Lung (tissue), 12 donors: ENCODE results near the gene RPL7A. TPM values are rescaled to one million over a fixed set of nuclear protein-coding genes. Genes with fewer than 3 reads are reported as not detected.
"Not testable (repeated sequence)": the region's sequence is repeated elsewhere in the genome, so short reads cannot be mapped to it uniquely, and the experiment has no call there.

ENCODE experiments used
- ATAC-seq: fragments of 200-7000 bp; cut with Tn5 transposase; one replicate; pipeline ENCODE4 v1.9.1; 2020; ENCODE audit warnings: moderate number of reproducible peaks; ENCODE audit not compliant: insufficient read depth, low FRiP score
- DNase-seq, 3 donors: peaks; one replicate each; pipeline ENCODE4 v3.0.0-alpha.2; 2013 to 2017
- H3K27ac ChIP-seq, 2 donors: one replicate each; pipeline ENCODE4 v1.5.1; 2013; ENCODE audit warnings: mild to moderate bottlenecking in 2 of 2, moderate library complexity in 2 of 2, control low read depth in 1 of 2, inconsistent platforms in 1 of 2, low read depth in 1 of 2, low read length in 1 of 2
- H3K27me3 ChIP-seq, 3 donors: one replicate each; pipeline ENCODE4 v1.5.1; 2013; ENCODE audit warnings: low read length in 2 of 3; ENCODE audit not compliant: control insufficient read depth in 3 of 3, insufficient read depth in 3 of 3
- H3K36me3 ChIP-seq, 4 donors: one replicate each; pipeline ENCODE4 v1.5.1; 2013; ENCODE audit warnings: low read length in 4 of 4, mild to moderate bottlenecking in 1 of 4, moderate library complexity in 1 of 4; ENCODE audit not compliant: control insufficient read depth in 4 of 4, insufficient read depth in 4 of 4
- H3K4me1 ChIP-seq, 5 donors: one replicate each; pipeline ENCODE4 v1.5.1; 2013; ENCODE audit warnings: low read length in 5 of 5, mild to moderate bottlenecking in 2 of 5, moderate library complexity in 1 of 5; ENCODE audit not compliant: control insufficient read depth in 5 of 5, insufficient read depth in 5 of 5
- H3K4me3 ChIP-seq: one replicate; pipeline ENCODE4 v1.5.1; 2013; ENCODE audit warnings: mild to moderate bottlenecking, control low read depth, moderate library complexity
- H3K9ac ChIP-seq, 2 donors: one replicate each; pipeline ENCODE4 v1.5.1; 2013; ENCODE audit warnings: low read length in 2 of 2, control low read depth in 1 of 2; ENCODE audit not compliant: insufficient read depth in 1 of 2
- H3K9me3 ChIP-seq, 4 donors: one replicate each; pipeline ENCODE4 v1.5.1; 2013; ENCODE audit warnings: low read length in 3 of 4, mild to moderate bottlenecking in 1 of 4, moderate library complexity in 1 of 4; ENCODE audit not compliant: control insufficient read depth in 4 of 4, insufficient read depth in 3 of 4
- WGBS, 2 donors: extraction: QIAGEN DNeasy Blood & Tissue Kit; methylation state at CpG; one replicate each; pipeline ENCODE4 v1.1.7; 2013; 5-methylcytosine and 5-hydroxymethylcytosine counted together
- polyA plus RNA-seq, 2 donors: library from polyadenylated mRNA; stranded (reverse); fragments of 200-250 nt; gene quantifications; one replicate each; pipeline ENCODE4 v1.2.1, GENCODE V29; 2013
- total RNA-seq, 2 donors: library from RNA; depleted of rRNA in 1 of 2; stranded (reverse); fragments of >200 nt in 1 of 2; gene quantifications; one replicate each; pipeline ENCODE4 v1.2.1, GENCODE V29; 2014 to 2021
- TF ChIP-seq, protein P1 (sequence below): IDR thresholded peaks from 2 replicates; pipeline ENCODE4 v1.5.1; 2012; ENCODE audit warnings: mild to moderate bottlenecking; ENCODE audit errors: control extremely low read depth, extremely low read depth
- donor health status: control.
- donor health status: control.
- donor health status: Bipolar disorder and iron deficiency.
- donor health status: healthy.
- donor health status: DM: yes; HTN: yes; CAD: no.

The RPL7A gene
- total and polyA plus RNA-seq, 4 donors: 1,412 to 3,573 (median 2,118) TPM

DNA sequence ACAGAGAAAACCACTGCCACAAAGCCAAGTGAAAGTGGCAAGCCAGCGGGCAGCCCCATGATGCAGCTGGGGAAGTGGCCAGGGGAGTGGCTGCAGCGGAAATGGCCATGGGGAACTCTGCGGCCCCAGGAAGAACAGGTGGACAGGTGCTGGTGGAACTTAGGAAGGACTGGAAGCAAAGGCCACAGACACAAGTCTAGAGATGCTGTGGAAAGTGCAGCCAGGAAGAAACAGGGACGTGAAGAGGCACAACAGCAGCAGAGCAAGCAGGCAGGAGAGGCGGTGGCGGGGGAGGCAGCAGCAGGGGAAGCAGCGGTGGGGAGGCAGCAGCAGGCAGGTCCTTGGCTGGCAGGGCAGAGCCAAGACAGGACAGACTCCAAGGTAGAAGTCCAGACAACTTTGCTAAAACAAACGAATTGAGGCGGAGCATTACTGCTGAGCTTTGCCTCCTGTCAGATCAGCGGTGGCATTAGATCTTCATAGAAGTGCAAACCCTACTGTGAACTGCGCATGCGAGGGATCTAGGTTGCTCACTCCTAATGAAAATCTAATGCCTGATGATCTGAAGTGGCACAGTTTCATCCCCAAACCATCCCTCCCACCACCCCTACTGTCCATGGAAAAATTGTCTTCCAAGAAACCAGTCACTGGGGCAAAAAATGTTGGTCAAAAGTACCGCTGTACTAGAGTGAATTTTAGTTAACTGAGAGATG is 23.9 kb upstream of the RPL7A start:
- DNase-seq (no peak), ATAC-seq (no peak)
- Histone ChIP-seq H3K9ac (no peak overlapping the region), H3K27me3 (no peaks in the 10 kb centered on the region), H3K27ac (no peak overlapping the region), H3K9me3 (peaks cover 0 to 3% (median 0%) of the 10 kb centered on the region in 4 donors), H3K4me3 (no peak overlapping the region), H3K36me3 (no peaks in the 10 kb centered on the region), H3K4me1 (no peaks in the 10 kb centered on the region)
- WGBS, 2 donors: 86 to 88% methylated on average over 13 of the region's 13 CpGs
- TF ChIP-seq, protein P1, sequence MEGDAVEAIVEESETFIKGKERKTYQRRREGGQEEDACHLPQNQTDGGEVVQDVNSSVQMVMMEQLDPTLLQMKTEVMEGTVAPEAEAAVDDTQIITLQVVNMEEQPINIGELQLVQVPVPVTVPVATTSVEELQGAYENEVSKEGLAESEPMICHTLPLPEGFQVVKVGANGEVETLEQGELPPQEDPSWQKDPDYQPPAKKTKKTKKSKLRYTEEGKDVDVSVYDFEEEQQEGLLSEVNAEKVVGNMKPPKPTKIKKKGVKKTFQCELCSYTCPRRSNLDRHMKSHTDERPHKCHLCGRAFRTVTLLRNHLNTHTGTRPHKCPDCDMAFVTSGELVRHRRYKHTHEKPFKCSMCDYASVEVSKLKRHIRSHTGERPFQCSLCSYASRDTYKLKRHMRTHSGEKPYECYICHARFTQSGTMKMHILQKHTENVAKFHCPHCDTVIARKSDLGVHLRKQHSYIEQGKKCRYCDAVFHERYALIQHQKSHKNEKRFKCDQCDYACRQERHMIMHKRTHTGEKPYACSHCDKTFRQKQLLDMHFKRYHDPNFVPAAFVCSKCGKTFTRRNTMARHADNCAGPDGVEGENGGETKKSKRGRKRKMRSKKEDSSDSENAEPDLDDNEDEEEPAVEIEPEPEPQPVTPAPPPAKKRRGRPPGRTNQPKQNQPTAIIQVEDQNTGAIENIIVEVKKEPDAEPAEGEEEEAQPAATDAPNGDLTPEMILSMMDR: no peak

DNA sequence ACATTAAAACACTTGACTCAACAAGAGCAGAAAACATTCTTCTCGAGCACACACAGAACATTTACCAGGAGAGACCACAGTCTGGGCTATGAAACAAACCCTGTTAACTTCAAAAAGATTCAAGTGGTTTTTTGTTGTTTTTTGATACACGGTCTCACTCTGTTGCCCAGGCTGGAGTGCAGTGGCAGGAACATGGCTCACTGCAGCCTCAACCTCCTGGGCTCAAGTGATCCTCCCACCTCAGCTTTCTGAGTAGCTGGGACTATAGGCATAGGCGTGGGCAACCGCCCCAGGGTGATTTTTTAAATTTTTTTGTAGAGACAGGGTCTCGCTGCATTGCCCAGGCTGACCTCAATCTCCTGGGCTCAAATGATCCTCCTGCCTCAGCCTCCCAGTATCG is 21.0 kb upstream of the RPL7A start:
- H3K9me3 ChIP-seq, H3K27me3 ChIP-seq, DNase-seq, H3K27ac ChIP-seq, H3K4me3 ChIP-seq, ATAC-seq, H3K9ac ChIP-seq, H3K4me1 ChIP-seq: not testable (repeated sequence)
- 76 to 88% methylated on average over 6 of the region's 6 CpGs for WGBS, 2 donors
- H3K36me3 ChIP-seq: peaks cover 0 to 15% (median 8%) of the 10 kb centered on the region in 4 donors

DNA sequence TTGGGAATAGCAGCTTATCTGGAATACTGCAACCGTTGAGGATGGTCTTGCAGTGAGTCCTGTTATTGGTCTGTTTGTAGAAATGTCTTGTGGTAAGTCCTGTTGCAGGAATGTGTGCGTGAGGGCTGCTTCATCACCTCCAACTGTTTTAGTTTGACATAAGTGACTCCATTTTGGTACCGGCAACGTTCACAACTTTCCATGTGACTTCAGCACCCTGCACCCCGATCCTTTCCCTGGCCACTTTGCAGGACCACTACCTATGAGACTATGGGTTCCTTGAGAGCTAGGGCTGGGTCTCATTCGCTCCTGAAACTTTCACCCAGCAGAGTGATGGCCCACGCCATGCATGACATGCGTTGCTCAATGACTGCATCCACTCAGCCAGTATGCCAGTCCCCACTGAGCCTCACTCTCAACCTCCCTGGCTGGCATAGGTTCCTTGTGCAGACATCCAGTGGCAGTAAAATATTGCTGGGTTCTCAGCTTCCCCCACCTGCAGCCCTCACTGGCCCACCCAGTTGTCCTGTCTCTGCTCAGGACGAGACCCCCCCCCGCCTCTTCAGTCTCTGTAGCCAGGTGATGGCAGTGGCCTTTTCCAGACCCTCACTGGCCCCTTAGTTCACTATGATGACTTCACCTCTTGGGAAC is 20.1 kb upstream of the RPL7A start:
- WGBS, 2 donors: 91 to 95% methylated on average over 10 of the region's 10 CpGs
- H3K9ac ChIP-seq: no peak overlapping the region
- H3K9me3 ChIP-seq: peaks cover 0 to 2% (median 0%) of the 10 kb centered on the region in 4 donors
- no peaks in the 10 kb centered on the region for H3K27me3 ChIP-seq
- no peak overlapping the region for H3K4me3 ChIP-seq
- H3K36me3 ChIP-seq: peaks cover 2 to 24% (median 13%) of the 10 kb centered on the region in 4 donors
- TF ChIP-seq, protein P1: no peak
- DNase-seq (no peak), ATAC-seq (no peak)
- no peak overlapping the region for H3K27ac ChIP-seq
- no peaks in the 10 kb centered on the region for H3K4me1 ChIP-seq

DNA sequence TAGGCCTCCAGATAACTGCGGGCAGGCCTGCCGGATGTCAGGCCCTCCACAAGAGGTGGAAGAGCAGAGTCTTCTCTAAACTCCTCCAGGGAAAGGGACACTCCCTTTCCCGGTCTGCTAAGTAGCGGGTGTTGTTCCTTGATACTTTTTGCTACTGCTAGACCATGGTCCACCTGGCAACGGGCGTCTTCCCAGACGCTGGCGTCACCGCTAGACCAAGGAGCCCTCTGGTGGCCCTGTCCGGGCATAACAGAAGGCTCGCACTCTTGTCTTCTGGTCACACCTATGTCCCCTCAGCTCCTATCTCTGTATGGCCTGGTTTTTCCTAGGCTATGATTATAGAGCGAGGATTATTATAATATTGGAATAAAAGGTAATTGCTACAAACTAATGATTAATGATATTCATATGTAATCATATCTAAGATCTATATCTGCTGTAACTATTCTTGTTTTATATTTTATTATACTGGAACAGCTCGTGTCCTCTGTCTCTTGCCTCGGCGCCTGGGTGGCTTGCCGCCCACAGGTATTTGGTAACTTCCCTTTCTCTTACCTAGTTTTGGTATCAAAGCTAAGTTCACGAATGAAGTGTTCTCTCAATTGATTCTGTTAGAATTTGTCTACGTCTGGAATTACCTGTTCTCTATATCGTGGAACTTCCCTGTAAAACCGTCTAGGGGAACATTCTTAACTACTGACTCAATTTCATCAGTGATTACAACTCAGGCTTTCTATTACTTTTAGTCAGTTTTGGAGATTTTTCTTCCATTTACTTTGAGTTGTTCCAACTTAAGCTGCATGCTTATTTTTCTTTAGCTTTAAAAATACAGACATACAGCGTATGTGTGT is 18.5 kb upstream of the RPL7A start:
- not testable (repeated sequence) for DNase-seq, H3K27ac ChIP-seq, ATAC-seq, H3K27me3 ChIP-seq, H3K4me3 ChIP-seq, H3K9ac ChIP-seq, H3K9me3 ChIP-seq, H3K4me1 ChIP-seq
- peaks cover 14 to 38% (median 23%) of the 10 kb centered on the region in 4 donors for H3K36me3 ChIP-seq
- 60 to 62% methylated on average over 21 of the region's 21 CpGs for WGBS, 2 donors
